ENCODE data around the gene CPED1. TPM values are rescaled to one million over a fixed set of nuclear protein-coding genes. Genes with fewer than 3 reads are reported as not detected.
A peak's percentile ranks its signal among the peaks of the same experiment; 100 is the strongest.

CPED1 gene
- total RNA-seq, 1 donor from 2014 or later: 33.8 TPM

DNA sequence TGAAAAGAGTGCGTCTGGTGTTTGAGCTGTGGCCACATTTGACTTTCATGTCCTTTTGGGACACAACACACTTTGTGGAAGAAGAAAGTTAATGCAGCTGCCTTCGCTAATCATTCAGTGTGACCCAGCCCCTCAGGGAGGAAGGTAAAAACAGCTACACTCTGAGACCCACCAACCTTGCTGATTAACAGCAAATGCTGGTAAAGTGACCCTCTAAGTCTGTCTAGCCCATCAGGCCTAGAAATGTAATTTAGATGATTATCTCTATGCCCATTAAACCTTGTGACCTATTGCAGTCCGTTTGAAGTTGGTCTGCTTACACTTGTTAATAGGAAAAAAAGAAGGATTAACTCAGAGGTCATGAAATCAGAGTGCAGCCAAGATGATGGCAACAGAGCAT lies 178.4 kb downstream of the CPED1 start:
- DNase-seq: no peak
- no peaks in the 10 kb centered on the region for H3K36me3 ChIP-seq
- H3K4me1 ChIP-seq: peaks cover 6% of the 10 kb centered on the region
- no peaks in the 10 kb centered on the region for H3K27me3 ChIP-seq (ENCODE audit: low read depth)
- H3K4me3 ChIP-seq: no peak overlapping the region
- no peaks in the 10 kb centered on the region for H3K9me3 ChIP-seq (replicated peaks)
- TF ChIP-seq, protein P1, sequence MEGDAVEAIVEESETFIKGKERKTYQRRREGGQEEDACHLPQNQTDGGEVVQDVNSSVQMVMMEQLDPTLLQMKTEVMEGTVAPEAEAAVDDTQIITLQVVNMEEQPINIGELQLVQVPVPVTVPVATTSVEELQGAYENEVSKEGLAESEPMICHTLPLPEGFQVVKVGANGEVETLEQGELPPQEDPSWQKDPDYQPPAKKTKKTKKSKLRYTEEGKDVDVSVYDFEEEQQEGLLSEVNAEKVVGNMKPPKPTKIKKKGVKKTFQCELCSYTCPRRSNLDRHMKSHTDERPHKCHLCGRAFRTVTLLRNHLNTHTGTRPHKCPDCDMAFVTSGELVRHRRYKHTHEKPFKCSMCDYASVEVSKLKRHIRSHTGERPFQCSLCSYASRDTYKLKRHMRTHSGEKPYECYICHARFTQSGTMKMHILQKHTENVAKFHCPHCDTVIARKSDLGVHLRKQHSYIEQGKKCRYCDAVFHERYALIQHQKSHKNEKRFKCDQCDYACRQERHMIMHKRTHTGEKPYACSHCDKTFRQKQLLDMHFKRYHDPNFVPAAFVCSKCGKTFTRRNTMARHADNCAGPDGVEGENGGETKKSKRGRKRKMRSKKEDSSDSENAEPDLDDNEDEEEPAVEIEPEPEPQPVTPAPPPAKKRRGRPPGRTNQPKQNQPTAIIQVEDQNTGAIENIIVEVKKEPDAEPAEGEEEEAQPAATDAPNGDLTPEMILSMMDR (IDR thresholded peaks at IDR 0.05; ENCODE audit: borderline replicate concordance): no peak
- no peak overlapping the region for H3K27ac ChIP-seq (replicated peaks)
- intact Hi-C loops (cut with micrococcal nuclease): no loop called here

DNA sequence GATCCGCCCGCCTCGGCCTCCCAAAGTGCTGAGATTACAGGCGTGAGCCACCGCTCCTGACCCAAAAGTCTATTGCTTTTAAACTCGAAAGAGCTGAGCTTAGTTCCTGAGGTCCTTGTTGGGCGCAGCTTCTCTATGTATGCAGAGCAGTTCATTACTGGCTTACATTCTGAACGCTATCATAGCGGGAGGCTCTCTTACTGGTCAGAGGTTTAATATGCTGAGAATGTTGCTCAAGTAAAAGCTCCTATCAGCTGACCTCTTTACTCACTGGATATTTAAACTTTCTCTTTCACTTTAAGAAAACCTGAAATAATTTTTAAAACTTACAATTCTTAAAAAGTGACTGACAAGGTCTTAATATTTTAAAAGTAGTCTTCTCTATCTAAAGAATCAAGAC lies 179.5 kb downstream of the CPED1 start:
- Histone ChIP-seq H3K9me3 (replicated peaks) (no peaks in the 10 kb centered on the region), H3K36me3 (no peaks in the 10 kb centered on the region), H3K27ac (replicated peaks) (no peak overlapping the region), H3K27me3 (ENCODE audit: low read depth) (no peaks in the 10 kb centered on the region), H3K4me3 (no peak overlapping the region), H3K4me1 (peaks cover 9% of the 10 kb centered on the region)
- TF ChIP-seq, protein P1 (IDR thresholded peaks at IDR 0.05; ENCODE audit: borderline replicate concordance): no peak
- no peak for DNase-seq
- intact Hi-C loops (cut with micrococcal nuclease): no loop called here

DNA sequence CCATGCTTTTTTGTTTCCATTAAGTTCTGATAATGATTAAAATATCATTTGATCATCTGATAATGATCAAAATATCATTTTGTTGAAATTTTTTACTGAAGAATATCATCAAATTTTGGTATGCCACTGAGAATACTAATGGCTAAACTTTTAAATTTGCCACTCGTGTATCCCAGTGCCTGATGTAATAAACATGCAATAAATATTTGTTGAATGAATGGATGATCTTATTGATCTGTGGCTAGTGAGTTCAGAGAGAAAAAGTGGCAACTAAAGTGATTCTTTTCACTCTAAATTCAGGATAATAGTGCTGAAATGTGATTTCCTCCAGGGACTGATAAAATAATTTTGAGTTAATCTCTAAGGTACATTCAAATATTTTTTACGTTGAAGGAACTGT lies 181.0 kb downstream of the CPED1 start:
- DNase-seq: no peak
- Histone ChIP-seq H3K36me3 (no peaks in the 10 kb centered on the region), H3K9me3 (replicated peaks) (no peaks in the 10 kb centered on the region), H3K4me3 (no peak overlapping the region), H3K27me3 (ENCODE audit: low read depth) (no peaks in the 10 kb centered on the region), H3K27ac (replicated peaks) (no peak overlapping the region), H3K4me1 (peaks cover 9% of the 10 kb centered on the region)
- intact Hi-C loops (cut with micrococcal nuclease): no loop called here
- TF ChIP-seq, protein P1 (IDR thresholded peaks at IDR 0.05; ENCODE audit: borderline replicate concordance): no peak

DNA sequence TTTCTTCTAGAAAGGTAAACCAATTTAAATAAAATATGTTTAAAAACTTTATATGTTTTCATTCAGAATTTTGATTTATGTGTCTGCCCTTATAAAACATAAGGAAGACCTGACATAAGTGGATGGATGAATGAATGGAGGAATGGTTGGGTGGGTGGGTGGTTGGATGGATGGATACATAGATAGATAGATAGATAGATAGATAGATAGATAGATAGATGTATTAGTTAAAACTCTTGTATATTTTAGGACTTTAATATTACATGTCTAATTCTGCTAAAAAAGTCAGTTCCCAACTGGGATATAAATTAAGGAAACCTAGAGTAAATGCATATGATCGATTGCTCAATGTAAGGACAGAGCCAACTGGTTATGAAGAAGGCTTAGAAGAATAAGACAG lies 184.0 kb downstream of the CPED1 start:
- no peak for DNase-seq
- intact Hi-C loops (cut with micrococcal nuclease): no loop called here

DNA sequence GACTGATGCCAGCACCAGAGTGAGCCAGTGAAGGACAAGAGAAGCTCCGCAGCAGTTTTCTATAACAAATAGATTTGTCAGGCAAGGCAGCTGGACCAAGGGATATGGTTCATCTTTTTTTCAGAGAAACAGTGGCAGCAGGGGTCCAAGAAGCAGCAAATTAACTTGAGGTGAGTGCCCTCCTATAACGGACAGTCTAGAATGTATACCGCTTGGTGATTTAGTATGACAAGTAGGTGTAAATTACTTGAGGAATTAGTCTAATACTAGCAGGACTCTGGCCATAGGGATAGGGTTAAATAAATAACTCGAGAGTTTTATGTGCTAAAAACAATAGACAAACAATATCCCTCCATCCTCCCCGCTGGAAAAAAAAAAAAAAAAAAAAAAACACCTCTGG lies 187.3 kb downstream of the CPED1 start:
- no peaks in the 10 kb centered on the region for H3K27me3 ChIP-seq (ENCODE audit: low read depth)
- H3K36me3 ChIP-seq: no peaks in the 10 kb centered on the region
- TF ChIP-seq, protein P1 (IDR thresholded peaks at IDR 0.05; ENCODE audit: borderline replicate concordance): no peak
- intact Hi-C loops (cut with micrococcal nuclease): no loop called here
- H3K27ac ChIP-seq (replicated peaks): no peak overlapping the region
- no peak for DNase-seq
- H3K4me3 ChIP-seq: no peak overlapping the region
- H3K9me3 ChIP-seq (replicated peaks): no peaks in the 10 kb centered on the region
- H3K4me1 ChIP-seq: peaks cover 29% of the 10 kb centered on the region

More for the DNA sequence above, 184.0 kb downstream of the CPED1 start:
- TF ChIP-seq, protein P1 (IDR thresholded peaks at IDR 0.05; ENCODE audit: borderline replicate concordance): no peak
- H3K27me3 ChIP-seq (ENCODE audit: low read depth): no peaks in the 10 kb centered on the region
- H3K4me1 ChIP-seq: peaks cover 9% of the 10 kb centered on the region
- H3K9me3 ChIP-seq (replicated peaks): no peaks in the 10 kb centered on the region
- H3K27ac ChIP-seq (replicated peaks): no peak overlapping the region
- no peak overlapping the region for H3K4me3 ChIP-seq
- H3K36me3 ChIP-seq: no peaks in the 10 kb centered on the region

DNA sequence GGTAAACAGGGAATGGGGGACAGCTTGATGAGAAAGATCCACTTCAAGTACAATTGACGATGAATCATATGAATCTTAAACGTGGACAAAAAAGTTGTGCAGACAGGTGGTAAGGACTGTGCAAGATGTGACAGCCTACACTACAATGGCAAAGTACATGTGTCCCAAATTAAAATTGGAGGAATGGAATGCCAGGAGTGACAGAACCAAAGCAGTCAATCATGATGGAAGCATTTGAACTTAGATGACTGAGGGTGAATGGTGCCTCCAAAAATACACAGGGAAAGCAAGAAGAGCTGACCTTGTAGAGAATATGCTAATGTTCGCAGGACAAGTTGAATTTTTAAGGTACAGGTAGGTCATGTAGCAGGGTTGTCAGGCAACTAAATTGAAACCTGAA lies 189.9 kb downstream of the CPED1 start:
- no peak overlapping the region for H3K4me3 ChIP-seq
- DNase-seq: no peak
- H3K4me1 ChIP-seq: peaks cover 32% of the 10 kb centered on the region
- no peaks in the 10 kb centered on the region for H3K36me3 ChIP-seq
- intact Hi-C loops (cut with micrococcal nuclease): no loop called here
- H3K9me3 ChIP-seq (replicated peaks): no peaks in the 10 kb centered on the region
- no peaks in the 10 kb centered on the region for H3K27me3 ChIP-seq (ENCODE audit: low read depth)
- peak overlapping the region; percentile 31 for H3K27ac ChIP-seq (replicated peaks)
- TF ChIP-seq, protein P1 (IDR thresholded peaks at IDR 0.05; ENCODE audit: borderline replicate concordance): no peak
